Stimulated activated CD8-positive, alpha-beta memory T cell treated with anti-CD3 and anti-CD28 coated beads, Interleukin-15, amount 100 ng/mL, for 1 hour (primary cell): ENCODE data around the gene NEAT1.

Experiments used
- DNase-seq: peaks from one replicate; pipeline ENCODE4 v3.0.0-alpha.2; 2020; ENCODE audit warnings: low read depth

Gene NEAT1

GRCh38 chr11:65479184-65480145 lies 56.9 kb downstream of the NEAT1 start:
- no peak for DNase-seq

GRCh38 chr11:65482306-65482850 lies 59.8 kb downstream of the NEAT1 start:
- DNase-seq = no peak

GRCh38 chr11:65485920-65486219 lies 63.3 kb downstream of the NEAT1 start:
- no peak for DNase-seq

GRCh38 chr11:65486570-65487466 lies 64.2 kb downstream of the NEAT1 start:
- DNase-seq = no peak

- DNase-seq = no peak
These were observed 65.1 kb downstream of the NEAT1 start for GRCh38 chr11:65487467-65488272.

- no peak for DNase-seq
These were observed 65.9 kb downstream of the NEAT1 start for GRCh38 chr11:65488273-65489034.

- no peak for DNase-seq
These were observed 66.6 kb downstream of the NEAT1 start for GRCh38 chr11:65489035-65489705.

GRCh38 chr11:65489706-65490320 lies 67.2 kb downstream of the NEAT1 start:
- DNase-seq = no peak

GRCh38 chr11:65491163-65491465 lies 68.5 kb downstream of the NEAT1 start:
- no peak for DNase-seq

- no peak for DNase-seq
These were observed 69.2 kb downstream of the NEAT1 start for GRCh38 chr11:65491614-65492386.

GRCh38 chr11:65492387-65492636 lies 69.7 kb downstream of the NEAT1 start:
- DNase-seq = no peak

- no peak for DNase-seq
These were observed 70.2 kb downstream of the NEAT1 start for GRCh38 chr11:65492637-65493366.

GRCh38 chr11:65493367-65494176 lies 71.0 kb downstream of the NEAT1 start:
- DNase-seq = no peak
